ENCODE measurements around the gene PHACTR1. TPM values are rescaled to one million over a fixed set of nuclear protein-coding genes. Genes with fewer than 3 reads are reported as not detected.

PHACTR1 gene
- total RNA-seq, 1 donor from 2014 or later = 8.5 TPM

DNA sequence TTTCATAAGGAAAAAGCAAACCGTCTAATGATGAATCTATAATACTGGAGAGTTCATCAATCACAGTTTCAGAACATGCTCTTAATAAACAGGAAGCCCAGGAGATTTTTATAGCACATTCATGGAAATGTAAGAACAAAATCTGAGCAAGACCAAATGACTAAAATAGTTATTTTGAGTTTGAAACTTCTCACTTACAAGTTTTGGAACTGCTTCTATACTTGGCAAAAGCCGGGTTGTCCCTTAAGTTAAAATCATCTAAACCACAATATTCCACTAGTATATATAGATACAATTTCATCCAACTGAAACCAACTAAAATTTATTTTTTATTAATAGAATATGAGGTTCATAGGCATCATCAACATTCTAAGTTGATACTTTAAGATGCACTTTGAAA lies 268.2 kb downstream of the PHACTR1 start:
- H2AFZ ChIP-seq (ENCODE audit: low read depth, low read length) = no peak overlapping the region

DNA sequence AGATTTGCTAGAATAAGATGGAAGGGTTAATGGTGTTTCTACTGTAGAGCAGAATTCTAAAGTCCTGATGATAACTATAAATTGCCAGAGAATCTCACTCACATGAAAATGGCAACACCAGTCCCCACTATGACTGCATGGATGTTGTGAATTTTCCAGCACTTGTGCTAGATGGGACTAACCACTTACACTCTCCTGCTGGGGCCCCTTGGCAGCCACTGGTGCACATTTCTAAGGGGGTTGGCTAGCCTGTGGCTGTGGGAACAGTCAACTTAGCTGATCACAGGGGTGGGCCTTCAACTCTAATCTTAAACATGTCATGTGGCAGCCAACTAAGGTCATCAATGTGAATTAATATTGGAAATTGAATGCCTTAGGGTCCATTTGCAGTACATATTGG lies 271.2 kb downstream of the PHACTR1 start:
- no peak for FAIRE-seq
- H3K27me3 ChIP-seq (ENCODE audit: insufficient read depth, low read length) = no peaks in the 10 kb centered on the region
- H3K36me3 ChIP-seq (ENCODE audit: insufficient read depth, low read length) = no peaks in the 10 kb centered on the region
- H3K4me1 Mint-ChIP-seq (ENCODE audit: low read depth, unreplicated experiment) = no peaks in the 10 kb centered on the region
- H3K9ac ChIP-seq (ENCODE audit: low read length) = no peak overlapping the region
- no peak for DNase-seq (ENCODE audit: low read depth)
- no peaks in the 10 kb centered on the region for H3K4me1 ChIP-seq (ENCODE audit: insufficient read depth, low read length)
- TF ChIP-seq, protein P1, sequence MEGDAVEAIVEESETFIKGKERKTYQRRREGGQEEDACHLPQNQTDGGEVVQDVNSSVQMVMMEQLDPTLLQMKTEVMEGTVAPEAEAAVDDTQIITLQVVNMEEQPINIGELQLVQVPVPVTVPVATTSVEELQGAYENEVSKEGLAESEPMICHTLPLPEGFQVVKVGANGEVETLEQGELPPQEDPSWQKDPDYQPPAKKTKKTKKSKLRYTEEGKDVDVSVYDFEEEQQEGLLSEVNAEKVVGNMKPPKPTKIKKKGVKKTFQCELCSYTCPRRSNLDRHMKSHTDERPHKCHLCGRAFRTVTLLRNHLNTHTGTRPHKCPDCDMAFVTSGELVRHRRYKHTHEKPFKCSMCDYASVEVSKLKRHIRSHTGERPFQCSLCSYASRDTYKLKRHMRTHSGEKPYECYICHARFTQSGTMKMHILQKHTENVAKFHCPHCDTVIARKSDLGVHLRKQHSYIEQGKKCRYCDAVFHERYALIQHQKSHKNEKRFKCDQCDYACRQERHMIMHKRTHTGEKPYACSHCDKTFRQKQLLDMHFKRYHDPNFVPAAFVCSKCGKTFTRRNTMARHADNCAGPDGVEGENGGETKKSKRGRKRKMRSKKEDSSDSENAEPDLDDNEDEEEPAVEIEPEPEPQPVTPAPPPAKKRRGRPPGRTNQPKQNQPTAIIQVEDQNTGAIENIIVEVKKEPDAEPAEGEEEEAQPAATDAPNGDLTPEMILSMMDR (IDR thresholded peaks at IDR 0.05; ENCODE audit: insufficient read depth, low read depth, low read length) = no peak
- TF ChIP-seq EZH2 (IDR thresholded peaks at IDR 0.05; ENCODE audit: insufficient read depth, low read length) = no peak
- no peaks in the 10 kb centered on the region for H4K20me1 ChIP-seq (ENCODE audit: insufficient read depth, low read length)
- no peak overlapping the region for H3K4me2 ChIP-seq (ENCODE audit: low read length)
- H3K27ac ChIP-seq (ENCODE audit: low read depth, low read length) = no peak overlapping the region
- no peak overlapping the region for H2AFZ ChIP-seq (ENCODE audit: low read depth, low read length)
- no peak overlapping the region for H3K4me3 Mint-ChIP-seq (ENCODE audit: unreplicated experiment)
- H3K4me3 ChIP-seq (ENCODE audit: insufficient read depth, low read depth, low read length) = no peak overlapping the region
- H3K36me3 Mint-ChIP-seq (ENCODE audit: low read depth, unreplicated experiment) = peaks cover 3% of the 10 kb centered on the region
- H3K9me3 Mint-ChIP-seq (ENCODE audit: unreplicated experiment) = no peaks in the 10 kb centered on the region
- no peaks in the 10 kb centered on the region for H3K79me2 ChIP-seq (ENCODE audit: insufficient read depth, low read length)
- no peak overlapping the region for H3K27ac Mint-ChIP-seq (ENCODE audit: unreplicated experiment)
- H3K9me3 ChIP-seq (ENCODE audit: insufficient read depth, low read depth, low read length) = peaks cover 2% of the 10 kb centered on the region
- H3K27me3 Mint-ChIP-seq (ENCODE audit: low read depth, unreplicated experiment) = no peaks in the 10 kb centered on the region

More for the DNA sequence above, 268.2 kb downstream of the PHACTR1 start:
- DNase-seq (ENCODE audit: low read depth) (no peak), FAIRE-seq (no peak)
- peaks cover 9% of the 10 kb centered on the region for H3K36me3 Mint-ChIP-seq (ENCODE audit: low read depth, unreplicated experiment)
- no peak overlapping the region for H3K27ac Mint-ChIP-seq (ENCODE audit: unreplicated experiment)
- no peaks in the 10 kb centered on the region for H4K20me1 ChIP-seq (ENCODE audit: insufficient read depth, low read length)
- no peaks in the 10 kb centered on the region for H3K4me1 ChIP-seq (ENCODE audit: insufficient read depth, low read length)
- no peak overlapping the region for H3K27ac ChIP-seq (ENCODE audit: low read depth, low read length)
- no peaks in the 10 kb centered on the region for H3K9me3 ChIP-seq (ENCODE audit: insufficient read depth, low read depth, low read length)
- H3K4me1 Mint-ChIP-seq (ENCODE audit: low read depth, unreplicated experiment) = peaks cover 3% of the 10 kb centered on the region
- H3K27me3 Mint-ChIP-seq (ENCODE audit: low read depth, unreplicated experiment) = no peaks in the 10 kb centered on the region
- H3K79me2 ChIP-seq (ENCODE audit: insufficient read depth, low read length) = no peaks in the 10 kb centered on the region
- H3K4me3 ChIP-seq (ENCODE audit: insufficient read depth, low read depth, low read length) = no peak overlapping the region
- H3K4me2 ChIP-seq (ENCODE audit: low read length) = no peak overlapping the region
- no peak overlapping the region for H3K4me3 Mint-ChIP-seq (ENCODE audit: unreplicated experiment)
- no peaks in the 10 kb centered on the region for H3K27me3 ChIP-seq (ENCODE audit: insufficient read depth, low read length)
- H3K9ac ChIP-seq (ENCODE audit: low read length) = no peak overlapping the region
- no peaks in the 10 kb centered on the region for H3K36me3 ChIP-seq (ENCODE audit: insufficient read depth, low read length)
- TF ChIP-seq, protein P1 (IDR thresholded peaks at IDR 0.05; ENCODE audit: insufficient read depth, low read depth, low read length) = no peak
- no peak for TF ChIP-seq EZH2 (IDR thresholded peaks at IDR 0.05; ENCODE audit: insufficient read depth, low read length)
- peaks cover 2% of the 10 kb centered on the region for H3K9me3 Mint-ChIP-seq (ENCODE audit: unreplicated experiment)

DNA sequence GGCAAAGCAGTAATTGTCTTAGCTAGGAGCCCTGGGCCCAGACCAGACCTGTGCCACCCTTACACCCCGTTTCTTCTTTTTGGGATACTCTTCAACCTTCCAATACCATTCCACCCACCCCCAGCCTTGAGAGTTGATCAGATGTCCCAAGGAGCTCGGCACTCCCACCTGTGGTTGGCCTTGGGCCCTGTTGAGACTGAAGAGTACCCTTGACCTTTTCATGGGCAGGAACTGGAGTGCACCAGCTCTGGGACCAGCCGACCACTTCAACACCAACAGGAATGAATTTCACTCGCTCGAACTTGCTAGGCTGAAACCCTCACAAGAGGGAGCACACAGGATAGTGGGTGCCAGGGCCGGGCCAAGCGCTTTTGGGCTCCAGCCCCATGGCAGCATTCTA lies 273.6 kb downstream of the PHACTR1 start:
- Mint-ChIP-seq H3K27me3 (ENCODE audit: low read depth, unreplicated experiment) (no peaks in the 10 kb centered on the region), H3K9me3 (ENCODE audit: unreplicated experiment) (no peaks in the 10 kb centered on the region), H3K4me3 (ENCODE audit: unreplicated experiment) (no peak overlapping the region), H3K27ac (ENCODE audit: unreplicated experiment) (no peak overlapping the region), H3K36me3 (ENCODE audit: low read depth, unreplicated experiment) (peaks cover 3% of the 10 kb centered on the region), H3K4me1 (ENCODE audit: low read depth, unreplicated experiment) (no peaks in the 10 kb centered on the region)
- Histone ChIP-seq H3K4me2 (ENCODE audit: low read length) (no peak overlapping the region), H3K4me1 (ENCODE audit: insufficient read depth, low read length) (no peaks in the 10 kb centered on the region), H3K9me3 (ENCODE audit: insufficient read depth, low read depth, low read length) (peaks cover 2% of the 10 kb centered on the region), H3K36me3 (ENCODE audit: insufficient read depth, low read length) (no peaks in the 10 kb centered on the region), H3K27me3 (ENCODE audit: insufficient read depth, low read length) (no peaks in the 10 kb centered on the region), H2AFZ (ENCODE audit: low read depth, low read length) (no peak overlapping the region), H4K20me1 (ENCODE audit: insufficient read depth, low read length) (no peaks in the 10 kb centered on the region), H3K9ac (ENCODE audit: low read length) (no peak overlapping the region), H3K79me2 (ENCODE audit: insufficient read depth, low read length) (no peaks in the 10 kb centered on the region), H3K27ac (ENCODE audit: low read depth, low read length) (no peak overlapping the region), H3K4me3 (ENCODE audit: insufficient read depth, low read depth, low read length) (no peak overlapping the region)
- TF ChIP-seq, protein P1 (IDR thresholded peaks at IDR 0.05; ENCODE audit: insufficient read depth, low read depth, low read length) = no peak
- TF ChIP-seq EZH2 (IDR thresholded peaks at IDR 0.05; ENCODE audit: insufficient read depth, low read length) = no peak
- DNase-seq (ENCODE audit: low read depth) (no peak), FAIRE-seq (no peak)

Measured in astrocyte (in vitro differentiated cells and primary cell).